ENCODE results near the gene SYT12. TPM values are rescaled to one million over a fixed set of nuclear protein-coding genes. Genes with fewer than 3 reads are reported as not detected.

Gene SYT12
- total and polyA plus RNA-seq, 2 donors (not counting 1 experiment from before 2014, with no cell fraction given) = not detected

- H3K4me3 Mint-ChIP-seq = no peak overlapping the region
- DNase-seq (no peak), ATAC-seq (ENCODE audit: low read depth) (no peak)
- no peak overlapping the region for H3K4me3 ChIP-seq (ENCODE audit: control extremely low read depth in 1 of 5, extremely low read depth in 1 of 5, insufficient read depth in 1 of 5, low read depth in 2 of 5, low read length in 4 of 5)
- no peaks in the 10 kb centered on the region for H3K4me1 ChIP-seq (ENCODE audit: control insufficient read depth in 2 of 2, insufficient read depth in 2 of 2, low read length in 2 of 2)
- peaks cover 0 to 25% (median 7%) of the 10 kb centered on the region in 3 donors for H3K9me3 ChIP-seq (ENCODE audit: control extremely low read depth in 1 of 3, control insufficient read depth in 2 of 3, insufficient read depth in 1 of 3, low read length in 2 of 3)
- ChIA-PET POLR2A (no interaction called here), CTCF (no interaction called here)
- no peaks in the 10 kb centered on the region for H3K36me3 ChIP-seq (replicated peaks in 1 of 2; ENCODE audit: control extremely low read depth in 1 of 2, control insufficient read depth in 1 of 2, extremely low read depth in 1 of 2, insufficient read depth in 2 of 2, low read length in 1 of 2)
- H3K4me1 Mint-ChIP-seq = no peaks in the 10 kb centered on the region
- H3K9me3 Mint-ChIP-seq (ENCODE audit: insufficient read depth) = peaks cover 2% of the 10 kb centered on the region
- H3K27me3 ChIP-seq (replicated peaks in 1 of 4; ENCODE audit: control extremely low read depth in 1 of 4, control insufficient read depth in 3 of 4, insufficient read depth in 4 of 4, low read length in 3 of 4) = peaks cover 0 to 17% (median 0%) of the 10 kb centered on the region in 4 experiments
- peaks cover 31% of the 10 kb centered on the region for H3K27me3 Mint-ChIP-seq
- no peak overlapping the region for H3K27ac Mint-ChIP-seq
- no peaks in the 10 kb centered on the region for H3K79me2 ChIP-seq (ENCODE audit: control insufficient read depth, insufficient read depth, low read length)
- H3K9ac ChIP-seq (ENCODE audit: low read length) = no peak overlapping the region
- H3K4me2 ChIP-seq (replicated peaks; ENCODE audit: low read depth, low read length, poor library complexity, severe bottlenecking) = no peak overlapping the region
- WGBS (ENCODE audit: insufficient coverage) = 4% methylated on average over 8 of the region's 9 CpGs
- no peak overlapping the region for H2AFZ ChIP-seq (ENCODE audit: insufficient read depth, low read depth, low read length, poor library complexity, severe bottlenecking)
- no peak overlapping the region for H3K27ac ChIP-seq (ENCODE audit: low read length in 2 of 2)
- H4K20me1 ChIP-seq (ENCODE audit: control insufficient read depth, insufficient read depth, low read length, poor library complexity, severe bottlenecking) = no peaks in the 10 kb centered on the region
- intact Hi-C loops (cut with micrococcal nuclease) = no loop called here
- TF ChIP-seq EZH2 (IDR thresholded peaks at IDR 0.05; ENCODE audit: borderline replicate concordance, insufficient read depth, low read depth, low read length, poor library complexity, severe bottlenecking) (no peak), CTCF (IDR thresholded peaks at IDR 0.05) (no peak)
These were observed 40.9 kb upstream of the SYT12 start for GRCh38 chr11:66981976-66982578.

- H3K4me3 ChIP-seq (ENCODE audit: control extremely low read depth in 1 of 5, extremely low read depth in 1 of 5, insufficient read depth in 1 of 5, low read depth in 2 of 5, low read length in 4 of 5) = no peak overlapping the region
- no peak overlapping the region for H3K4me3 Mint-ChIP-seq
- no peak overlapping the region for H3K9ac ChIP-seq (ENCODE audit: low read length)
- H3K9me3 Mint-ChIP-seq (ENCODE audit: insufficient read depth) = peaks cover 2% of the 10 kb centered on the region
- no peaks in the 10 kb centered on the region for H3K36me3 ChIP-seq (replicated peaks in 1 of 2; ENCODE audit: control extremely low read depth in 1 of 2, control insufficient read depth in 1 of 2, extremely low read depth in 1 of 2, insufficient read depth in 2 of 2, low read length in 1 of 2)
- H3K79me2 ChIP-seq (ENCODE audit: control insufficient read depth, insufficient read depth, low read length) = no peaks in the 10 kb centered on the region
- no peaks in the 10 kb centered on the region for H3K4me1 ChIP-seq (ENCODE audit: control insufficient read depth in 2 of 2, insufficient read depth in 2 of 2, low read length in 2 of 2)
- DNase-seq (no peak), ATAC-seq (ENCODE audit: low read depth) (no peak)
- H3K27me3 Mint-ChIP-seq = peaks cover 40% of the 10 kb centered on the region
- H3K27ac ChIP-seq (ENCODE audit: low read length in 2 of 2) = no peak overlapping the region
- no peaks in the 10 kb centered on the region for H3K4me1 Mint-ChIP-seq
- no peak overlapping the region for H3K4me2 ChIP-seq (replicated peaks; ENCODE audit: low read depth, low read length, poor library complexity, severe bottlenecking)
- H3K27ac Mint-ChIP-seq = no peak overlapping the region
- 84% methylated on average over 4 of the region's 5 CpGs for WGBS (ENCODE audit: insufficient coverage)
- intact Hi-C loops (cut with micrococcal nuclease) = no loop called here
- peaks cover 0 to 17% (median 0%) of the 10 kb centered on the region in 4 experiments for H3K27me3 ChIP-seq (replicated peaks in 1 of 4; ENCODE audit: control extremely low read depth in 1 of 4, control insufficient read depth in 3 of 4, insufficient read depth in 4 of 4, low read length in 3 of 4)
- ChIA-PET CTCF (no interaction called here), POLR2A (no interaction called here)
- H3K9me3 ChIP-seq (ENCODE audit: control extremely low read depth in 1 of 3, control insufficient read depth in 2 of 3, insufficient read depth in 1 of 3, low read length in 2 of 3) = peaks cover 0 to 11% (median 0%) of the 10 kb centered on the region in 3 donors
- no peak overlapping the region for H2AFZ ChIP-seq (ENCODE audit: insufficient read depth, low read depth, low read length, poor library complexity, severe bottlenecking)
- H4K20me1 ChIP-seq (ENCODE audit: control insufficient read depth, insufficient read depth, low read length, poor library complexity, severe bottlenecking) = no peaks in the 10 kb centered on the region
- TF ChIP-seq EZH2 (IDR thresholded peaks at IDR 0.05; ENCODE audit: borderline replicate concordance, insufficient read depth, low read depth, low read length, poor library complexity, severe bottlenecking) (no peak), CTCF (IDR thresholded peaks at IDR 0.05) (no peak)
These were observed 39.5 kb upstream of the SYT12 start for GRCh38 chr11:66983275-66983924.

Data from B cell (primary cell).